H1 (cell line): ENCODE results near the gene CDH15.

Experiments used
- ASH2L ChIP-seq: fragments of 200-600, 300-600 bp; sonication (generic); IDR thresholded peaks from one replicate; pipeline ENCODE4 v1.7.1; 2017; ENCODE audit warnings: low read length
- BCL11A ChIP-seq, 2 experiments: IDR thresholded peaks; one replicate each; pipeline ENCODE4 v1.6.1; 2011; ENCODE audit warnings: low read depth in 2 of 2, low read length in 2 of 2, mild to moderate bottlenecking in 2 of 2
- CHD2 ChIP-seq: IDR thresholded peaks from 2 replicates; pipeline ENCODE4 v1.6.1; 2012; ENCODE audit warnings: low read length, improper control_type of control experiment
- POLR2AphosphoS5 ChIP-seq: IDR thresholded peaks from 2 replicates; pipeline ENCODE4 v1.6.1; 2011; ENCODE audit warnings: low read depth, low read length
- POU5F1 ChIP-seq: IDR thresholded peaks from 2 replicates; pipeline ENCODE4 v1.6.1; 2011; ENCODE audit warnings: low read depth, mild to moderate bottlenecking, low read length, moderate library complexity
- SIX5 ChIP-seq: IDR thresholded peaks from 2 replicates; pipeline ENCODE4 v1.6.1; 2011; ENCODE audit warnings: mild to moderate bottlenecking, low read depth, low read length
- SRF ChIP-seq: IDR thresholded peaks from 2 replicates; pipeline ENCODE4 v1.6.1; 2011; ENCODE audit warnings: mild to moderate bottlenecking, low read depth, low read length, moderate library complexity
- TCF12 ChIP-seq: IDR thresholded peaks from 2 replicates; pipeline ENCODE4 v1.6.1; 2011; ENCODE audit warnings: low read depth, mild to moderate bottlenecking, low read length
- YY1 ChIP-seq: IDR thresholded peaks from 2 replicates; pipeline ENCODE4 v1.6.1; 2011; ENCODE audit warnings: low read depth, mild to moderate bottlenecking, low read length
- ZNF274 ChIP-seq: IDR thresholded peaks from 2 replicates; pipeline ENCODE4 v1.7.0; 2012; ENCODE audit warnings: low read length, borderline replicate concordance; ENCODE audit errors: extremely low read depth
- TF ChIP-seq, protein P1 (sequence below), 3 experiments: IDR thresholded peaks; 1 replicate in 2 of 3; 2 replicates in 1 of 3; pipeline versions ENCODE4 v1.5.1 to v1.6.1; 2011; ENCODE audit warnings: low read length in 3 of 3, mild to moderate bottlenecking in 3 of 3, inconsistent platforms in 2 of 3, low read depth in 1 of 3, moderate library complexity in 1 of 3; ENCODE audit not compliant: insufficient read depth in 1 of 3; ENCODE audit errors: control extremely low read depth in 1 of 3
- TF ChIP-seq, protein P2 (sequence below): IDR thresholded peaks from 2 replicates; pipeline ENCODE4 v1.6.1; 2011; ENCODE audit warnings: low read length, improper control_type of control experiment

DNA sequence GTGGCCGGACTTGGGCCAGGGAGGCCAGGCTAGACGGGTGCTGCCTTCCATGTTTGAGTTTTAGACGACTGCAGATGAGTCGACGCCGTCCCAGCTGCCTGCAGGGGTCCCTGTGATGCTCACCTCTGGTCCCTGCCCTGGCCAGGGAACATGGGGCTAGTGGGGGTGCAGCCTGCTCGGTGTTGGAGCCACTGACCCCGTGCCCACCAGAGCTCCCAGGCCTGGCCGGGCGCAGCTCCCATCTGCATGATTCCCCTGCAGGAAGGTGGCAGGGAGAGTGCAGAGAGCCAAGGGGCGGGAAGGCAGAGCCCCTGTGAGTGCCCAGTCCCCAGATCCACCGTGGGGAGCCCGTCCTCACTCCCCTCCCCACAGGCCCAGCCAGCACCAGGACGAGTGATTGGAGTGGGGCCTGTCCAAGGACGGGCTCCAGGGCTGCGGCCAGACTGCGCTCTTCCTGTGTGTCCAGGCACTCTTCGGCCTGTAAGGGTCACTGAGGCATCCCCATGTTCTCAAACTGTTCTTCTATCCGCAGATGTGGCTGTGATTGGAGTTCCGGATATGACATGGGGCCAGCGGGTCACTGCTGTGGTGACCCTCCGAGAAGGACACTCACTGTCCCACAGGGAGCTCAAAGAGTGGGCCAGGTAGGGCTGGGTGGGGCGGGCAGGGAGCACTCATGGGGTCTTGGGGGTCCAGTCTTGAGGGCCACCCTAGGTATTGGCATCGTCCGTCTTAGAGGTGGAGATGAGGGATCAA, 26.0 kb upstream of the CDH15 start:
- TF ChIP-seq, protein P1, sequence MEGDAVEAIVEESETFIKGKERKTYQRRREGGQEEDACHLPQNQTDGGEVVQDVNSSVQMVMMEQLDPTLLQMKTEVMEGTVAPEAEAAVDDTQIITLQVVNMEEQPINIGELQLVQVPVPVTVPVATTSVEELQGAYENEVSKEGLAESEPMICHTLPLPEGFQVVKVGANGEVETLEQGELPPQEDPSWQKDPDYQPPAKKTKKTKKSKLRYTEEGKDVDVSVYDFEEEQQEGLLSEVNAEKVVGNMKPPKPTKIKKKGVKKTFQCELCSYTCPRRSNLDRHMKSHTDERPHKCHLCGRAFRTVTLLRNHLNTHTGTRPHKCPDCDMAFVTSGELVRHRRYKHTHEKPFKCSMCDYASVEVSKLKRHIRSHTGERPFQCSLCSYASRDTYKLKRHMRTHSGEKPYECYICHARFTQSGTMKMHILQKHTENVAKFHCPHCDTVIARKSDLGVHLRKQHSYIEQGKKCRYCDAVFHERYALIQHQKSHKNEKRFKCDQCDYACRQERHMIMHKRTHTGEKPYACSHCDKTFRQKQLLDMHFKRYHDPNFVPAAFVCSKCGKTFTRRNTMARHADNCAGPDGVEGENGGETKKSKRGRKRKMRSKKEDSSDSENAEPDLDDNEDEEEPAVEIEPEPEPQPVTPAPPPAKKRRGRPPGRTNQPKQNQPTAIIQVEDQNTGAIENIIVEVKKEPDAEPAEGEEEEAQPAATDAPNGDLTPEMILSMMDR (IDR thresholded peaks at IDR 0.05; ENCODE audit: control extremely low read depth in 1 of 3, insufficient read depth in 1 of 3, low read depth in 1 of 3, low read length in 3 of 3), result 0 out of 4 replicates have a peak, but pooled peaks of 1 of the 3 experiments have one; percentile 7
- no peak for TF ChIP-seq ZNF274
- TF ChIP-seq, protein P2, sequence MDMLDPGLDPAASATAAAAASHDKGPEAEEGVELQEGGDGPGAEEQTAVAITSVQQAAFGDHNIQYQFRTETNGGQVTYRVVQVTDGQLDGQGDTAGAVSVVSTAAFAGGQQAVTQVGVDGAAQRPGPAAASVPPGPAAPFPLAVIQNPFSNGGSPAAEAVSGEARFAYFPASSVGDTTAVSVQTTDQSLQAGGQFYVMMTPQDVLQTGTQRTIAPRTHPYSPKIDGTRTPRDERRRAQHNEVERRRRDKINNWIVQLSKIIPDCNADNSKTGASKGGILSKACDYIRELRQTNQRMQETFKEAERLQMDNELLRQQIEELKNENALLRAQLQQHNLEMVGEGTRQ, result no peak
- no peak for TF ChIP-seq SIX5
- TF ChIP-seq POU5F1, result no peak
- TF ChIP-seq TCF12, result no peak
- TF ChIP-seq ASH2L, result no peak
- no peak for TF ChIP-seq CHD2
- TF ChIP-seq POLR2AphosphoS5, result no peak
- no peak for TF ChIP-seq YY1
- no peak for TF ChIP-seq SRF
- no peak for TF ChIP-seq BCL11A (IDR thresholded peaks at IDR 0.05; ENCODE audit: low read depth in 2 of 2, low read length in 2 of 2)
